ENCODE data around the gene ARHGAP22.

- TF ChIP-seq GATA2 (IDR thresholded peaks at IDR 0.05; ENCODE audit: low read depth, low read length) (no peak), GATA3 (IDR thresholded peaks at IDR 0.05; ENCODE audit: low read depth, low read length) (no peak)
Observed at GRCh38 chr10:48503293-48503911, 101.5 kb downstream of the ARHGAP22 start.
